GM21619 (cell line): ENCODE results near the gene NIPBL.
"Not testable (repeated sequence)": the region's sequence is repeated elsewhere in the genome, so short reads cannot be mapped to it uniquely, and the experiment has no call there.

Experiments
- ATAC-seq: cut with Tn5 transposase; IDR thresholded peaks from one replicate; pipeline ENCODE4 v1.9.1; 2021; ENCODE audit not compliant: unreplicated experiment

NIPBL gene

GRCh38 chr5:36900283-36900682 is 23.7 kb downstream of the NIPBL start:
- ATAC-seq, result no peak

GRCh38 chr5:36901077-36901476 is 24.5 kb downstream of the NIPBL start:
- not testable (repeated sequence) for ATAC-seq

GRCh38 chr5:36901856-36902255 is 25.3 kb downstream of the NIPBL start:
- ATAC-seq, result no peak

GRCh38 chr5:36902353-36902752 is 25.8 kb downstream of the NIPBL start:
- no peak for ATAC-seq

- ATAC-seq, result no peak
Observed at GRCh38 chr5:36904677-36905076, 28.1 kb downstream of the NIPBL start.

- no peak for ATAC-seq
Observed at GRCh38 chr5:36908544-36909260, 32.1 kb downstream of the NIPBL start.

GRCh38 chr5:36915653-36916052 is 39.1 kb downstream of the NIPBL start:
- ATAC-seq, result no peak

GRCh38 chr5:36916614-36917013 is 40.0 kb downstream of the NIPBL start:
- ATAC-seq, result not testable (repeated sequence)

GRCh38 chr5:36917358-36917757 is 40.8 kb downstream of the NIPBL start:
- not testable (repeated sequence) for ATAC-seq

- ATAC-seq, result no peak
Observed at GRCh38 chr5:36919238-36919637, 42.7 kb downstream of the NIPBL start.

GRCh38 chr5:36919650-36920049 is 43.1 kb downstream of the NIPBL start:
- no peak for ATAC-seq

GRCh38 chr5:36928947-36929346 is 52.4 kb downstream of the NIPBL start:
- ATAC-seq, result no peak

GRCh38 chr5:36929438-36929837 is 52.9 kb downstream of the NIPBL start:
- no peak for ATAC-seq

GRCh38 chr5:36932056-36932455 is 55.5 kb downstream of the NIPBL start:
- no peak for ATAC-seq

GRCh38 chr5:36932699-36933098 is 56.1 kb downstream of the NIPBL start:
- ATAC-seq, result no peak

- no peak for ATAC-seq
Observed at GRCh38 chr5:36934740-36935356, 58.3 kb downstream of the NIPBL start.

GRCh38 chr5:36935805-36936204 is 59.2 kb downstream of the NIPBL start:
- ATAC-seq, result no peak

- ATAC-seq, result no peak
Observed at GRCh38 chr5:36936309-36936708, 59.7 kb downstream of the NIPBL start.

- ATAC-seq, result no peak
Observed at GRCh38 chr5:36938129-36938528, 61.6 kb downstream of the NIPBL start.

GRCh38 chr5:36939969-36940858 is 63.6 kb downstream of the NIPBL start:
- no peak for ATAC-seq

- no peak for ATAC-seq
Observed at GRCh38 chr5:36943584-36943983, 67.0 kb downstream of the NIPBL start.

GRCh38 chr5:36944024-36944423 is 67.5 kb downstream of the NIPBL start:
- no peak for ATAC-seq
